Adrenal gland (tissue), 12 donors: ENCODE results near the gene SH3RF1. TPM values are rescaled to one million over a fixed set of nuclear protein-coding genes. Genes with fewer than 3 reads are reported as not detected.

Experiments
- DNase-seq, 7 donors: peaks; one replicate each; pipeline ENCODE4 v3.0.0-alpha.2; 2019 to 2020
- H3K27ac ChIP-seq, 5 donors: fragments of 200-600 bp; sonication (generic) in 4 of 5; 1 replicate in 3 of 5; 2 replicates in 2 of 5; pipeline versions ENCODE4 v1.5.1 to v1.8.0; 2016 to 2020; ENCODE audit warnings: mild to moderate bottlenecking in 1 of 5
- H3K27me3 ChIP-seq: fragments of 200-600 bp; 2 replicates; pipeline ENCODE4 v1.8.0; 2021
- H3K36me3 ChIP-seq, 2 donors: fragments of 200-600 bp; replicated peaks in 1 of 2; 1 replicate in 1 of 2; 2 replicates in 1 of 2; pipeline versions ENCODE4 v1.5.1 to v1.8.0; 2018 to 2022
- H3K4me1 ChIP-seq, 2 donors: fragments of 200-600 bp; replicated peaks in 1 of 2; 1 replicate in 1 of 2; 2 replicates in 1 of 2; pipeline versions ENCODE4 v1.5.1 to v1.8.0; 2018 to 2021
- H3K4me3 ChIP-seq, 4 donors: fragments of 200-600 bp; sonication (generic) in 3 of 4; one replicate each; pipeline ENCODE4 v1.5.1; 2016 to 2018
- H3K9me3 ChIP-seq, 3 donors: fragments of 200-600 bp; sonication (generic) in 1 of 3; replicated peaks in 1 of 3; 1 replicate in 2 of 3; 2 replicates in 1 of 3; pipeline versions ENCODE4 v1.5.1 to v1.8.0; 2016 to 2021
- POLR2A ChIP-seq, 2 donors: fragments of 450-650 bp; IDR thresholded peaks; one replicate each; pipeline ENCODE4 v1.6.1; 2017; ENCODE audit warnings: antibody characterized with exemption in 2 of 2, mild to moderate bottlenecking in 2 of 2, moderate library complexity in 1 of 2
- WGBS, 4 donors: extraction: QIAGEN DNeasy Blood & Tissue Kit in 2 of 4; methylation state at CpG; one replicate each; pipeline versions ENCODE4 v1.1.5 to v1.1.7; 2013 to 2017; 5-methylcytosine and 5-hydroxymethylcytosine counted together
- intact Hi-C, 2 donors: fragments of 100-400 bp; cut with DNase I; formaldehyde crosslinking; loops; one replicate each; pipeline versions ENCODE4 v1.14.1 to v1.15.0; 2022 to 2023
- polyA plus RNA-seq, 3 donors: library from polyadenylated mRNA; stranded (reverse); fragments of 200-250 nt in 2 of 3; fragments of 350-450 nt in 1 of 3; fragmentation: Illumina TruSeq in 1 of 3; extraction: RNeasy Lipid Tissue Mini Kit (QIAGEN cat#74804) in 1 of 3; gene quantifications; one replicate each; pipeline ENCODE4 v1.2.3, GENCODE V29; 2013 to 2014
- total RNA-seq, 9 donors: library from RNA; depleted of rRNA in 4 of 9; stranded (reverse); fragments of >200 nt in 4 of 9; fragments of 120-200 nt in 1 of 9; fragmentation: NEBNext Ultra II Directional in 1 of 9; extraction: Animal tissue kit (Norgen Biotek cat#: 25700) in 1 of 9; gene quantifications; one replicate each; pipeline versions ENCODE4 v1.1.0 to v1.2.4, GENCODE V29; 2013 to 2023
- TF ChIP-seq, protein P1 (sequence below), 6 experiments: fragments of 450-650 bp in 4 of 6; fragments of 200-600 bp in 2 of 6; sonication (generic) in 1 of 6; IDR thresholded peaks; 1 replicate in 5 of 6; 2 replicates in 1 of 6; pipeline versions ENCODE4 v1.5.1 to v1.8.0; 2016 to 2021; ENCODE audit warnings: antibody characterized with exemption in 6 of 6, mild to moderate bottlenecking in 2 of 6, moderate library complexity in 1 of 6
- donor health status: healthy with polysubstance abuse.
- donor health status: Bipolar disorder and iron deficiency.
- donor health status: DM: yes; HTN: yes; CAD: no.
- donor health status: DM: no; HTN: no; CAD: no.
- donor health status: DM: no; HTN: no; CAD: no.
- donor health status: DM: yes; HTN: yes; CAD: no.

The SH3RF1 gene
- total and polyA plus RNA-seq, 12 donors, result 1.8 to 19.3 (median 8.6) TPM

DNA sequence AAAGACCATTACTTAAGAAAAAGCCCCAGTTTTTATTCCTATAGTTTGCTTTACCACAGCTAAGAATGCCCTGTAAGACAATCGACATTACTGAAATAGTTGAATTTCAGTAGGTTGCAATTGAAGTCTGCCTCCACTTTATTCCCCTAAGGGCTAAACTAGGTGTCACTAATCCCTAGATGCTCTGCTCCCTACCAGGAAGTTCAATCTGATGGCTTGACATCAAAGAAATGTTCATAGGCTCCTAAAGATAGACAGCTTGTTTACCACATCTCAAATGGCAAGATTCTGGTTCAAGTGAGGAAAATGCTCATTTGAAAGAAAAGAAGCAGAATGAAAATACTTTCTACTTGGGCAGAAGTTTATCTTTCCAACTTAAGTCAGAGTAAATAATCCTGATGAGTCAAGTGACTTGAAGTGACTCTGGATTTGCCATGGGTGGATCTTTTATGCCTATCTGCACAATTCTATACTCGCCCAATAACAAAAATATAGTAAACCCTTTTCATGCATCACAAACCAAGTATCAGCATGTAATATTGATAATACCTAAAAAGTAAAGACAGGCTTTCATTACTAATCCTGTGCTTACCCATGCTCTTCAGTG, 117.2 kb downstream of the SH3RF1 start:
- intact Hi-C loops, result no loop called here
- WGBS, 4 donors, result 93 to 99% (median 97%) methylated on average over 2 of the region's 2 CpGs
- no peak for DNase-seq
- Histone ChIP-seq H3K4me1 (no peaks in the 10 kb centered on the region), H3K27me3 (no peaks in the 10 kb centered on the region), H3K36me3 (no peaks in the 10 kb centered on the region), H3K4me3 (no peak overlapping the region), H3K9me3 (no peaks in the 10 kb centered on the region), H3K27ac (no peak overlapping the region)
- no peak for TF ChIP-seq POLR2A (IDR thresholded peaks at IDR 0.05)
- TF ChIP-seq, protein P1, sequence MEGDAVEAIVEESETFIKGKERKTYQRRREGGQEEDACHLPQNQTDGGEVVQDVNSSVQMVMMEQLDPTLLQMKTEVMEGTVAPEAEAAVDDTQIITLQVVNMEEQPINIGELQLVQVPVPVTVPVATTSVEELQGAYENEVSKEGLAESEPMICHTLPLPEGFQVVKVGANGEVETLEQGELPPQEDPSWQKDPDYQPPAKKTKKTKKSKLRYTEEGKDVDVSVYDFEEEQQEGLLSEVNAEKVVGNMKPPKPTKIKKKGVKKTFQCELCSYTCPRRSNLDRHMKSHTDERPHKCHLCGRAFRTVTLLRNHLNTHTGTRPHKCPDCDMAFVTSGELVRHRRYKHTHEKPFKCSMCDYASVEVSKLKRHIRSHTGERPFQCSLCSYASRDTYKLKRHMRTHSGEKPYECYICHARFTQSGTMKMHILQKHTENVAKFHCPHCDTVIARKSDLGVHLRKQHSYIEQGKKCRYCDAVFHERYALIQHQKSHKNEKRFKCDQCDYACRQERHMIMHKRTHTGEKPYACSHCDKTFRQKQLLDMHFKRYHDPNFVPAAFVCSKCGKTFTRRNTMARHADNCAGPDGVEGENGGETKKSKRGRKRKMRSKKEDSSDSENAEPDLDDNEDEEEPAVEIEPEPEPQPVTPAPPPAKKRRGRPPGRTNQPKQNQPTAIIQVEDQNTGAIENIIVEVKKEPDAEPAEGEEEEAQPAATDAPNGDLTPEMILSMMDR (IDR thresholded peaks at IDR 0.05), result no peak

- WGBS, 4 donors, result 81 to 97% (median 87%) methylated on average over 4 of the region's 4 CpGs
- intact Hi-C loops, result no loop called here
- no peaks in the 10 kb centered on the region for H3K9me3 ChIP-seq
These were observed 117.9 kb downstream of the SH3RF1 start for GRCh38 chr4:169152899-169153298.

DNA sequence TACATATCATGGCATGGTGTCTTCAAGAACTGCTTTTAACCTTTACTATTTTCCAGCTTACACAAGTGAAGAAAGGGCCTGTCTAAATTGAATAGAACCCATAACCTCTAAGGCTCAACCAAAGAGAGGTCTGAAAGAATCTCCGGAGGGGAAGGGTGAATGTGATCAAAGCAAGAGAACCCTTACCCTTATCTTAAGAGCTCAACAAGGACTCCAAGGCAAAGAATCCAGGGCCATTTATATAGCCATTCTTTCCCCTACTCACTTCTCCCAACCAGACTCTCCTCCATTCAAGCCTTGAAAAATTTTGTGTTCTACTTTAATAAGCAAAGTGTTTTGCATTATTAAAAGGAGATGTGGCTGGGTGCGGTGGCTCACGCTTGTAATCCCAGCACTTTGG, 118.7 kb downstream of the SH3RF1 start:
- no peaks in the 10 kb centered on the region for H3K4me1 ChIP-seq
- no peaks in the 10 kb centered on the region for H3K36me3 ChIP-seq
- H3K9me3 ChIP-seq, result no peaks in the 10 kb centered on the region
- H3K27ac ChIP-seq, result no peak overlapping the region
- TF ChIP-seq, protein P1 (IDR thresholded peaks at IDR 0.05), result no peak
- TF ChIP-seq POLR2A (IDR thresholded peaks at IDR 0.05), result no peak
- no peak for DNase-seq
- intact Hi-C loops, result no loop called here
- no peaks in the 10 kb centered on the region for H3K27me3 ChIP-seq
- no peak overlapping the region for H3K4me3 ChIP-seq
- 95 to 98% (median 97%) methylated on average over 3 of the region's 3 CpGs for WGBS, 4 donors

More at GRCh38 chr4:169152899-169153298, 117.9 kb downstream of the SH3RF1 start:
- DNase-seq, result no peak
- no peaks in the 10 kb centered on the region for H3K27me3 ChIP-seq
- TF ChIP-seq, protein P1 (IDR thresholded peaks at IDR 0.05), result no peak
- TF ChIP-seq POLR2A (IDR thresholded peaks at IDR 0.05), result no peak
- no peak overlapping the region for H3K4me3 ChIP-seq
- no peak overlapping the region for H3K27ac ChIP-seq
- no peaks in the 10 kb centered on the region for H3K36me3 ChIP-seq
- no peaks in the 10 kb centered on the region for H3K4me1 ChIP-seq

DNA sequence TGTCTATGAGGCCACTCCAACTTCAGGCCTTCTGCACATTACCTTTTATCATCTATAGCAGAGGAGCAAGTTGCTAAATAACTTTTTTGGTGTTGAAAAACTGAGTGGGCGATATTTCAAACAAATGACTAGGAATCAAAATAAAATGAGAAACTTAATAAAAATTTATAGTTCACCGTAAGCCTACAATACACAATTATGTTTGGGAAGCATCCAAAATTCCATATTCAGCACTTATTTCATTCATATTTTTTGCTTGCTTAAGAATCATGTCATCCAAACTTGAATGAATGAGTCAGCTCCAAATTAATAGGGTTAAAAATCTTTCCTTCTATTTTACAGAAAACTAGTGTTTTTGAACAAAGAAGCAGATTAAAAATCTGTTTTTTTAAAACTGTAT, 119.1 kb downstream of the SH3RF1 start:
- TF ChIP-seq, protein P1 (IDR thresholded peaks at IDR 0.05), result no peak
- TF ChIP-seq POLR2A (IDR thresholded peaks at IDR 0.05), result no peak
- Histone ChIP-seq H3K9me3 (no peaks in the 10 kb centered on the region), H3K36me3 (no peaks in the 10 kb centered on the region), H3K27ac (no peak overlapping the region), H3K4me3 (no peak overlapping the region), H3K4me1 (no peaks in the 10 kb centered on the region), H3K27me3 (no peaks in the 10 kb centered on the region)
- intact Hi-C loops, result no loop called here
- no peak for DNase-seq
- WGBS, 4 donors, result 87 to 93% (median 92%) methylated on average over 2 of the region's 2 CpGs
